HepG2 (cell line): ENCODE results near the gene PRTN3. TPM values are rescaled to one million over a fixed set of nuclear protein-coding genes. Genes with fewer than 3 reads are reported as not detected.

ENCODE experiments used
- CAMTA2 ChIP-seq: sonication (generic); formaldehyde crosslinking; IDR thresholded peaks from 2 replicates; pipeline ENCODE4 v1.4.0; 2020; ENCODE audit warnings: mild to moderate bottlenecking, missing genetic modification reagents, borderline replicate concordance
- EED ChIP-seq: sonication (generic); formaldehyde crosslinking; IDR thresholded peaks from 2 replicates; pipeline ENCODE4 v1.5.0; 2020; ENCODE audit warnings: mild to moderate bottlenecking, missing genetic modification reagents
- GTF3A ChIP-seq: sonication (generic); formaldehyde crosslinking; conservative IDR thresholded peaks from 2 replicates; pipeline ENCODE4 v1.4.0; 2020; ENCODE audit warnings: mild to moderate bottlenecking, missing genetic modification reagents
- MAFK ChIP-seq, 2 experiments: IDR thresholded peaks in 1 of 2; conservative IDR thresholded peaks in 1 of 2; 2 replicates each; pipeline ENCODE4 v1.6.1; 2011; ENCODE audit warnings: improper control_type of control experiment in 2 of 2, low read length in 2 of 2
- MTA1 ChIP-seq: sonication (generic); formaldehyde crosslinking; IDR thresholded peaks from 2 replicates; pipeline ENCODE4 v1.4.0; 2020; ENCODE audit warnings: missing genetic modification reagents, mild to moderate bottlenecking, borderline replicate concordance
- MYC ChIP-seq: sonication (generic); formaldehyde crosslinking; IDR thresholded peaks from 2 replicates; pipeline ENCODE4 v1.9.0; 2021; ENCODE audit warnings: missing genetic modification reagents, borderline replicate concordance
- MYNN ChIP-seq: sonication (generic); formaldehyde crosslinking; IDR thresholded peaks from 2 replicates; pipeline ENCODE4 v1.4.0; 2020; ENCODE audit warnings: mild to moderate bottlenecking, low read depth, missing genetic modification reagents
- RBM22 ChIP-seq: fragments of 200-400 bp; formaldehyde crosslinking; optimal IDR thresholded peaks from 2 replicates; pipeline ENCODE3; 2017; ENCODE audit warnings: mild to moderate bottlenecking, low read length, moderate library complexity
- RNF2 ChIP-seq: fragments of 450-650 bp; conservative IDR thresholded peaks from 2 replicates; pipeline ENCODE4 v1.6.1; 2016; ENCODE audit warnings: low read depth
- TBL1XR1 ChIP-seq: fragments of 150-350 bp; IDR thresholded peaks from 2 replicates; pipeline ENCODE4 v1.6.1; 2014; ENCODE audit warnings: borderline replicate concordance, low read length; ENCODE audit not compliant: partially characterized antibody
- U2AF1 ChIP-seq: fragments of 200-400 bp; formaldehyde crosslinking; optimal IDR thresholded peaks from 2 replicates; pipeline ENCODE3; 2017; ENCODE audit warnings: mild to moderate bottlenecking, low read depth, low read length
- ZNF20 ChIP-seq: sonication (generic); formaldehyde crosslinking; IDR thresholded peaks from 2 replicates; pipeline ENCODE4 v1.4.0; 2020; ENCODE audit warnings: mild to moderate bottlenecking, moderate library complexity, missing genetic modification reagents
- ZNF333 ChIP-seq: sonication (generic); formaldehyde crosslinking; IDR thresholded peaks from 2 replicates; pipeline ENCODE4 v1.4.0; 2020; ENCODE audit warnings: mild to moderate bottlenecking, missing genetic modification reagents, borderline replicate concordance
- ZNF546 ChIP-seq: sonication (generic); formaldehyde crosslinking; conservative IDR thresholded peaks from 2 replicates; pipeline ENCODE4 v1.8.1; 2023; ENCODE audit warnings: mild to moderate bottlenecking, missing genetic modification reagents
- ZNF556 ChIP-seq: sonication (generic); formaldehyde crosslinking; IDR thresholded peaks from 2 replicates; pipeline ENCODE4 v1.4.0; 2020; ENCODE audit warnings: mild to moderate bottlenecking, missing genetic modification reagents, borderline replicate concordance
- ZNF563 ChIP-seq: sonication (generic); formaldehyde crosslinking; IDR thresholded peaks from 2 replicates; pipeline ENCODE4 v1.8.0; 2022; ENCODE audit warnings: mild to moderate bottlenecking, moderate library complexity, missing genetic modification reagents
- polyA plus RNA-seq, 8 experiments: library from polyadenylated mRNA; depleted of rRNA in 3 of 8; stranded (reverse) in 7 of 8; unstranded in 1 of 8; fragments of >200 nt; fragmentation: Illumina TruSeq in 4 of 8; extraction: Trizol in 4 of 8; gene quantifications; 2 replicates each; pipeline versions ENCODE4 v1.2.1 to v1.2.3, GENCODE V29; 2011 to 2016; ENCODE audit warnings: low read depth in 4 of 8, missing spikeins in 1 of 8, mixed read lengths in 1 of 8; ENCODE audit not compliant: insufficient read depth in 1 of 8
- total RNA-seq, 5 experiments: library from RNA; depleted of rRNA; stranded (reverse); fragments of >200 nt; fragmentation: Illumina TruSeq; extraction: Trizol; gene quantifications; 2 replicates each; pipeline ENCODE4 v1.2.3, GENCODE V29; 2016; ENCODE audit warnings: low read depth in 1 of 5
- TF ChIP-seq, protein P1 (sequence below): sonication (generic); formaldehyde crosslinking; IDR thresholded peaks from 2 replicates; pipeline ENCODE4 v1.4.0; 2020; ENCODE audit warnings: missing genetic modification reagents, borderline replicate concordance
- TF ChIP-seq, protein P2 (sequence below): sonication (generic); formaldehyde crosslinking; IDR thresholded peaks from 2 replicates; pipeline ENCODE4 v1.8.1; 2023; ENCODE audit warnings: missing genetic modification reagents, inconsistent platforms, borderline replicate concordance
- TF ChIP-seq, protein P3 (sequence below): sonication (generic); formaldehyde crosslinking; conservative IDR thresholded peaks from 2 replicates; pipeline ENCODE4 v1.4.0; 2020; ENCODE audit warnings: missing genetic modification reagents

Gene PRTN3
- total and polyA plus RNA-seq, 2 of the 13 experiments (the other 11 are each of a cell fraction or from before 2014, with no cell fraction given) = not detected

DNA sequence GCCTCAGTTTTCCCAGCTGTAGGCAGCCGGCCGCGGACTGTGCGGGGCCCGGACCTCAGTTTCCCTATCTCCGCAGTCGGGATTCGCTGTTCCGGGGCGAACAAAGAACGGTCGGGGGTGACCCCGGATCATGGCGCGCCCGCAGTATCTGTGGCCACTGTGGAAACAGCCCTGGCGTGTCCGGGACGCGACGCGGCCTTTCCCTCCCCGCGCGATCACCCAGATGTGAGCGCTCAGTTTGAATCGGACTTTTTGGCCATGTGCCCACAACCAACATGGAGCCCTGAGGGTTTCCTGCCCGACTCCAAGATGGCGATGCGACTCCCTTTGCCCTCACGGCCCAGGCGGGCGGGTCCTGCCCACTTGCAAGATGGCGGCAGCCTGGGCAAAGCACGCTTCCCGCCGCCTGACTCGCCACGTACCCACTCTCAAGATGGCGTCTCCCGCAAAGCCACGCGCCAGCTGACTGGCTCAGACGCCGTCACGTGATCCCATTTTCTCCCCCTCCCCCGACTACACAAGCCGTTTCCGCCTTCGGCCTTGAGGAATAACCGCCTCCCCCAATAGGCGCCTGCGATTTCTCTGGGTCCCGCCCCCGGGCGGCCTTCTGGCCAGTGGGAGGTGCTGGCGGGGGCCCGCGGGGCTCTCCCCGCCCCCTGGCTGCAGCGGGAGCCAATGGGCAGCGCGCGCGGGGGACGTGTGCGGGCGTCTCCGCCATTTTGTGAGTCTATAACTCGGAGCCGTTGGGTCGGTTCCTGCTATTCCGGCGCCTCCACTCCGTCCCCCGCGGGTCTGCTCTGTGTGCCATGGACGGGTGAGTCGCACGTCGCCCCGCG is 43.9 kb upstream of the PRTN3 start, which contains the start of gene PTBP1 (continued):
- TF ChIP-seq MYNN (CRISPR knock-in tag) = peak; percentile 83; the same call in 1 of the 2 replicates
- TF ChIP-seq MAFK (conservative IDR thresholded peaks at IDR 0.05 in 1 of 2, IDR thresholded peaks at IDR 0.05 in 1 of 2; ENCODE audit: low read length in 2 of 2) = no peak
- 0 out of 2 replicates have a peak, but pooled peaks have one; percentile 73 for TF ChIP-seq EED (CRISPR knock-in tag)
- TF ChIP-seq, protein P1, sequence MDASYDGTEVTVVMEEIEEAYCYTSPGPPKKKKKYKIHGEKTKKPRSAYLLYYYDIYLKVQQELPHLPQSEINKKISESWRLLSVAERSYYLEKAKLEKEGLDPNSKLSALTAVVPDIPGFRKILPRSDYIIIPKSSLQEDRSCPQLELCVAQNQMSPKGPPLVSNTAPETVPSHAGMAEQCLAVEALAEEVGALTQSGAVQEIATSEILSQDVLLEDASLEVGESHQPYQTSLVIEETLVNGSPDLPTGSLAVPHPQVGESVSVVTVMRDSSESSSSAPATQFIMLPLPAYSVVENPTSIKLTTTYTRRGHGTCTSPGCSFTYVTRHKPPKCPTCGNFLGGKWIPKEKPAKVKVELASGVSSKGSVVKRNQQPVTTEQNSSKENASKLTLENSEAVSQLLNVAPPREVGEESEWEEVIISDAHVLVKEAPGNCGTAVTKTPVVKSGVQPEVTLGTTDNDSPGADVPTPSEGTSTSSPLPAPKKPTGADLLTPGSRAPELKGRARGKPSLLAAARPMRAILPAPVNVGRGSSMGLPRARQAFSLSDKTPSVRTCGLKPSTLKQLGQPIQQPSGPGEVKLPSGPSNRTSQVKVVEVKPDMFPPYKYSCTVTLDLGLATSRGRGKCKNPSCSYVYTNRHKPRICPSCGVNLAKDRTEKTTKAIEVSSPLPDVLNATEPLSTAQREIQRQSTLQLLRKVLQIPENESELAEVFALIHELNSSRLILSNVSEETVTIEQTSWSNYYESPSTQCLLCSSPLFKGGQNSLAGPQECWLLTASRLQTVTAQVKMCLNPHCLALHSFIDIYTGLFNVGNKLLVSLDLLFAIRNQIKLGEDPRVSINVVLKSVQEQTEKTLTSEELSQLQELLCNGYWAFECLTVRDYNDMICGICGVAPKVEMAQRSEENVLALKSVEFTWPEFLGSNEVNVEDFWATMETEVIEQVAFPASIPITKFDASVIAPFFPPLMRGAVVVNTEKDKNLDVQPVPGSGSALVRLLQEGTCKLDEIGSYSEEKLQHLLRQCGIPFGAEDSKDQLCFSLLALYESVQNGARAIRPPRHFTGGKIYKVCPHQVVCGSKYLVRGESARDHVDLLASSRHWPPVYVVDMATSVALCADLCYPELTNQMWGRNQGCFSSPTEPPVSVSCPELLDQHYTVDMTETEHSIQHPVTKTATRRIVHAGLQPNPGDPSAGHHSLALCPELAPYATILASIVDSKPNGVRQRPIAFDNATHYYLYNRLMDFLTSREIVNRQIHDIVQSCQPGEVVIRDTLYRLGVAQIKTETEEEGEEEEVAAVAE (CRISPR knock-in tag) = peak; percentile 94
- TF ChIP-seq CAMTA2 (CRISPR knock-in tag) = no peak
- peak; percentile 36; the same call in 1 of the 2 replicates for TF ChIP-seq ZNF563 (CRISPR knock-in tag)
- TF ChIP-seq ZNF333 (CRISPR knock-in tag) = peak; percentile 84
- TF ChIP-seq RNF2 = peak; percentile 52; the same call in 1 of the 2 replicates
- no peak for TF ChIP-seq GTF3A (CRISPR knock-in tag)
- no peak for TF ChIP-seq ZNF20 (CRISPR knock-in tag)
- no peak for TF ChIP-seq ZNF546 (CRISPR knock-in tag)
- no peak for TF ChIP-seq RBM22
- TF ChIP-seq, protein P2, sequence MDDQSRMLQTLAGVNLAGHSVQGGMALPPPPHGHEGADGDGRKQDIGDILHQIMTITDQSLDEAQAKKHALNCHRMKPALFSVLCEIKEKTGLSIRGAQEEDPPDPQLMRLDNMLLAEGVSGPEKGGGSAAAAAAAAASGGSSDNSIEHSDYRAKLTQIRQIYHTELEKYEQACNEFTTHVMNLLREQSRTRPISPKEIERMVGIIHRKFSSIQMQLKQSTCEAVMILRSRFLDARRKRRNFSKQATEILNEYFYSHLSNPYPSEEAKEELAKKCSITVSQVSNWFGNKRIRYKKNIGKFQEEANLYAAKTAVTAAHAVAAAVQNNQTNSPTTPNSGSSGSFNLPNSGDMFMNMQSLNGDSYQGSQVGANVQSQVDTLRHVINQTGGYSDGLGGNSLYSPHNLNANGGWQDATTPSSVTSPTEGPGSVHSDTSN (CRISPR knock-in tag) = no peak
- peak; percentile 53; the same call in 1 of the 2 replicates for TF ChIP-seq ZNF556 (CRISPR knock-in tag)
- no peak for TF ChIP-seq MTA1 (CRISPR knock-in tag)
- no peak for TF ChIP-seq TBL1XR1
- TF ChIP-seq MYC (CRISPR knock-in tag) = peak; percentile 99
- TF ChIP-seq, protein P3, sequence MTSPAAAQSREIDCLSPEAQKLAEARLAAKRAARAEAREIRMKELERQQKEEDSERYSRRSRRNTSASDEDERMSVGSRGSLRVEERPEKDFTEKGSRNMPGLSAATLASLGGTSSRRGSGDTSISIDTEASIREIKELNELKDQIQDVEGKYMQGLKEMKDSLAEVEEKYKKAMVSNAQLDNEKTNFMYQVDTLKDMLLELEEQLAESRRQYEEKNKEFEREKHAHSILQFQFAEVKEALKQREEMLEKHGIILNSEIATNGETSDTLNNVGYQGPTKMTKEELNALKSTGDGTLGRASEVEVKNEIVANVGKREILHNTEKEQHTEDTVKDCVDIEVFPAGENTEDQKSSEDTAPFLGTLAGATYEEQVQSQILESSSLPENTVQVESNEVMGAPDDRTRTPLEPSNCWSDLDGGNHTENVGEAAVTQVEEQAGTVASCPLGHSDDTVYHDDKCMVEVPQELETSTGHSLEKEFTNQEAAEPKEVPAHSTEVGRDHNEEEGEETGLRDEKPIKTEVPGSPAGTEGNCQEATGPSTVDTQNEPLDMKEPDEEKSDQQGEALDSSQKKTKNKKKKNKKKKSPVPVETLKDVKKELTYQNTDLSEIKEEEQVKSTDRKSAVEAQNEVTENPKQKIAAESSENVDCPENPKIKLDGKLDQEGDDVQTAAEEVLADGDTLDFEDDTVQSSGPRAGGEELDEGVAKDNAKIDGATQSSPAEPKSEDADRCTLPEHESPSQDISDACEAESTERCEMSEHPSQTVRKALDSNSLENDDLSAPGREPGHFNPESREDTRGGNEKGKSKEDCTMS (CRISPR knock-in tag) = no peak
- no peak for TF ChIP-seq U2AF1
